Transverse colon (tissue), 4 donors: ENCODE results near the gene CUTC.

Source experiments
- CTCF ChIP-seq, 5 experiments: fragments of 200-600 bp in 3 of 5; fragments of 450-650 bp in 2 of 5; sonication (generic) in 3 of 5; IDR thresholded peaks; 1 replicate in 2 of 5; 2 replicates in 3 of 5; pipeline ENCODE4 v1.5.1; 2016 to 2017; ENCODE audit warnings: antibody characterized with exemption in 5 of 5, inconsistent platforms in 3 of 5, mild to moderate bottlenecking in 2 of 5, moderate library complexity in 1 of 5
- POLR2AphosphoS5 ChIP-seq, 3 donors: sonication (generic); formaldehyde crosslinking; IDR thresholded peaks; one replicate each; pipeline ENCODE4 v1.6.1; 2016; ENCODE audit warnings: antibody characterized with exemption in 3 of 3

- TF ChIP-seq CTCF (IDR thresholded peaks at IDR 0.05) (no peak), POLR2AphosphoS5 (IDR thresholded peaks at IDR 0.05) (no peak)
These were observed 59.8 kb downstream of the CUTC start for GRCh38 chr10:99791831-99792230.
